Natural killer cell (primary cell): ENCODE measurements around the gene CIAO3. TPM values are rescaled to one million over a fixed set of nuclear protein-coding genes. Genes with fewer than 3 reads are reported as not detected.

Experiments used
- ATAC-seq, 3 donors: fragments of 150-1000 bp in 2 of 3; fragments of 200-7000 bp in 1 of 3; cut with Tn5 transposase; 1 replicate in 1 of 3; 2 replicates in 2 of 3; pipeline ENCODE4 v1.10.0; 2021; ENCODE audit warnings: mild to moderate bottlenecking in 2 of 3, moderate library complexity in 2 of 3
- DNase-seq, 2 donors: peaks; one replicate each; pipeline versions ENCODE4 v3.0.0 to v3.0.0-alpha.2; 2013 to 2021; ENCODE audit warnings: mixed read lengths in 1 of 2
- H3K27ac ChIP-seq: one replicate; pipeline ENCODE4 v1.5.1; 2013; ENCODE audit warnings: mild to moderate bottlenecking, low read length
- H3K27me3 ChIP-seq: one replicate; pipeline ENCODE4 v1.6.1; 2013; ENCODE audit warnings: low read length; ENCODE audit not compliant: control insufficient read depth, insufficient read depth
- H3K36me3 ChIP-seq: one replicate; pipeline ENCODE4 v1.6.1; 2013; ENCODE audit warnings: low read length; ENCODE audit not compliant: control insufficient read depth, insufficient read depth
- H3K4me1 ChIP-seq: one replicate; pipeline ENCODE4 v1.6.1; 2013; ENCODE audit warnings: low read length; ENCODE audit not compliant: control insufficient read depth, insufficient read depth
- H3K4me3 ChIP-seq: one replicate; pipeline ENCODE4 v1.5.1; 2013; ENCODE audit warnings: low read length
- H3K9me3 ChIP-seq: one replicate; pipeline ENCODE4 v1.6.1; 2013; ENCODE audit warnings: low read length; ENCODE audit not compliant: control insufficient read depth, insufficient read depth
- H3K27ac Mint-ChIP-seq, 2 donors: one replicate each; pipeline ENCODE4 v1.8.0; 2022; ENCODE audit warnings: mild to moderate bottlenecking in 2 of 2, mixed read lengths in 2 of 2, moderate library complexity in 1 of 2
- H3K27me3 Mint-ChIP-seq, 2 donors: one replicate each; pipeline ENCODE4 v1.8.0; 2022; ENCODE audit warnings: low read depth in 2 of 2, mixed read lengths in 2 of 2
- H3K36me3 Mint-ChIP-seq: one replicate; pipeline ENCODE4 v1.8.0; 2022; ENCODE audit warnings: mixed read lengths
- H3K4me1 Mint-ChIP-seq, 2 donors: one replicate each; pipeline ENCODE4 v1.8.0; 2022; ENCODE audit warnings: mixed read lengths in 2 of 2
- H3K4me3 Mint-ChIP-seq: one replicate; pipeline ENCODE4 v1.8.0; 2022; ENCODE audit warnings: mild to moderate bottlenecking, moderate library complexity, mixed read lengths
- H3K9me3 Mint-ChIP-seq, 2 donors: one replicate each; pipeline ENCODE4 v1.8.0; 2022; ENCODE audit warnings: mixed read lengths in 2 of 2
- WGBS: methylation state at CpG from one replicate; pipeline ENCODE4 v1.1.7; 2013; ENCODE audit warnings: missing lambda C conversion rate; ENCODE audit not compliant: insufficient coverage; 5-methylcytosine and 5-hydroxymethylcytosine counted together
- intact Hi-C: fragments of 100-400 bp; cut with micrococcal nuclease; formaldehyde crosslinking; loops from one replicate; pipeline ENCODE4 v1.14.2; 2022
- total RNA-seq, 4 donors: library from RNA; stranded (reverse); fragments of 120-200 nt in 1 of 4; gene quantifications; one replicate each; pipeline versions ENCODE4 v1.2.3 to v1.2.4, GENCODE V29; 2013 to 2022
- TF ChIP-seq, protein P1 (sequence below): fragments of 200-600 bp; IDR thresholded peaks from one replicate; pipeline ENCODE4 v1.8.0; 2022; ENCODE audit warnings: antibody characterized with exemption

The CIAO3 gene
- total RNA-seq, 3 donors from 2014 or later (not counting 1 experiment from before 2014, with no cell fraction given): 36.9 to 39.8 (median 37.5) TPM

DNA sequence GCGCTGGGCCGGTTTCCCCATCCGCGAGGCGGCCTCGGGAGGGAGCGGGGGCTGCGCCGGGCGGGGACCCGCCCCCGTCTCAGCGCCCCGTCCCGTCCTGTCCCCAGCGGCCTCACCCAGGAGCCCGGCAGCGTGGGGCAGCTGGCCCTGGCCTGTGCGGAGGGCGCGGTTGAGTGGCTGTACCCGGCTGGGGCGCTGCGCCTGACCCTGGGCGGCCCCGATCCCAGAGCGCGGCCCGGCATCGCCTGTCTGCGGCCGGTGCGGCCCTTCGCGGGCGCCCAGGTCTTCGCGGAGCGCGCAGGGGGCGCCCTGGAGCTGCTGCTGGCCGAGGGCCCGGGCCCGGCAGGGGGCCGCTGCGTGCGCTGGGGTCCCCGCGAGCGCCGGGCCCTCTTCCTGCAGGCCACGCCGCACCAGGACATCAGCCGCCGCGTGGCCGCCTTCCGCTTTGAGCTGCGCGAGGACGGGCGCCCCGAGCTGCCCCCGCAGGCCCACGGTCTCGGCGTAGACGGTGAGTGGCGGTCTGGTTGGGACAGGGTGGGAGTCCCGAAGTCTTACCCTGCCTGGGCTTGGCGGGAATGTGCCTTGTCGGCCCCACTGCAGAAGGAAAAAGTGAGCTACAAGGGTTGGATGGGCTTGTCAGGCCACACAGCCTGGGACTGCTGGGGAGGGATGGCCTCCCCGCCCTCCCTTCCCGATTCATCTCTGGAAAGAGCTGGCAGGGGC, 25.2 kb downstream of the CIAO3 start:
- WGBS: 3% methylated on average over 74 of the region's 74 CpGs
- H3K9me3 ChIP-seq: no peaks in the 10 kb centered on the region
- no peaks in the 10 kb centered on the region for H3K9me3 Mint-ChIP-seq
- intact Hi-C loops: loop anchor here (2.0 to 10.0 kb wide), 2 partner anchors 25 to 339 kb away; partner anchors contain the start of gene CIAO3
- peaks cover 0 to 23% of the 10 kb centered on the region in 2 donors for H3K4me1 Mint-ChIP-seq
- TF ChIP-seq, protein P1, sequence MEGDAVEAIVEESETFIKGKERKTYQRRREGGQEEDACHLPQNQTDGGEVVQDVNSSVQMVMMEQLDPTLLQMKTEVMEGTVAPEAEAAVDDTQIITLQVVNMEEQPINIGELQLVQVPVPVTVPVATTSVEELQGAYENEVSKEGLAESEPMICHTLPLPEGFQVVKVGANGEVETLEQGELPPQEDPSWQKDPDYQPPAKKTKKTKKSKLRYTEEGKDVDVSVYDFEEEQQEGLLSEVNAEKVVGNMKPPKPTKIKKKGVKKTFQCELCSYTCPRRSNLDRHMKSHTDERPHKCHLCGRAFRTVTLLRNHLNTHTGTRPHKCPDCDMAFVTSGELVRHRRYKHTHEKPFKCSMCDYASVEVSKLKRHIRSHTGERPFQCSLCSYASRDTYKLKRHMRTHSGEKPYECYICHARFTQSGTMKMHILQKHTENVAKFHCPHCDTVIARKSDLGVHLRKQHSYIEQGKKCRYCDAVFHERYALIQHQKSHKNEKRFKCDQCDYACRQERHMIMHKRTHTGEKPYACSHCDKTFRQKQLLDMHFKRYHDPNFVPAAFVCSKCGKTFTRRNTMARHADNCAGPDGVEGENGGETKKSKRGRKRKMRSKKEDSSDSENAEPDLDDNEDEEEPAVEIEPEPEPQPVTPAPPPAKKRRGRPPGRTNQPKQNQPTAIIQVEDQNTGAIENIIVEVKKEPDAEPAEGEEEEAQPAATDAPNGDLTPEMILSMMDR: no peak
- peak; percentile 1 to 12 (median 5) for ATAC-seq
- no peak overlapping the region for H3K27ac ChIP-seq
- H3K36me3 ChIP-seq: no peaks in the 10 kb centered on the region
- H3K27me3 Mint-ChIP-seq: peaks cover 0 to 4% of the 10 kb centered on the region in 2 donors
- peak in 1 of 2 donors; percentile 47 for DNase-seq
- peak overlapping the region; percentile 72 for H3K4me3 Mint-ChIP-seq
- no peak overlapping the region for H3K27ac Mint-ChIP-seq
- H3K36me3 Mint-ChIP-seq: no peaks in the 10 kb centered on the region
- H3K27me3 ChIP-seq: peaks cover 12% of the 10 kb centered on the region
- H3K4me1 ChIP-seq: peaks cover 34% of the 10 kb centered on the region
- H3K4me3 ChIP-seq: no peak overlapping the region

GRCh38 chr16:714558-715476, 26.0 kb downstream of the CIAO3 start, which contains the start of gene METRN:
Gene METRN (plus strand): TSS chr16:715118. CDS start chr16:715290, 172 bp downstream.
- Histone ChIP-seq H3K36me3 (no peaks in the 10 kb centered on the region), H3K27ac (no peak within 1 kb of the TSS), H3K9me3 (no peaks in the 10 kb centered on the region), H3K4me3 (peak within 1 kb of the TSS; percentile 16), H3K4me1 (peaks cover 26% of the 10 kb centered on the region), H3K27me3 (peaks cover 15% of the 10 kb centered on the region)
- intact Hi-C loops: loop anchor here (2.0 to 10.0 kb wide), 2 partner anchors 26 to 340 kb away; partner anchors contain the start of gene CIAO3
- ATAC-seq (peak; percentile 92 to 94 (median 93)), DNase-seq (peak; percentile 92 to 93)
- no peaks in the 10 kb centered on the region for H3K36me3 Mint-ChIP-seq
- 5% methylated on average over 108 of the region's 108 CpGs for WGBS
- H3K4me3 Mint-ChIP-seq: peak within 1 kb of the TSS; percentile 72
- peaks cover 0 to 16% of the 10 kb centered on the region in 2 donors for H3K4me1 Mint-ChIP-seq
- H3K27me3 Mint-ChIP-seq: peaks cover 0 to 4% of the 10 kb centered on the region in 2 donors
- TF ChIP-seq, protein P1: no peak
- H3K27ac Mint-ChIP-seq: no peak within 1 kb of the TSS
- no peaks in the 10 kb centered on the region for H3K9me3 Mint-ChIP-seq

GRCh38 chr16:714079-714478, 26.7 kb downstream of the CIAO3 start:
- Histone ChIP-seq H3K27me3 (peaks cover 17% of the 10 kb centered on the region), H3K27ac (no peak overlapping the region), H3K4me1 (peaks cover 19% of the 10 kb centered on the region), H3K36me3 (no peaks in the 10 kb centered on the region), H3K9me3 (no peaks in the 10 kb centered on the region), H3K4me3 (no peak overlapping the region)
- WGBS: 66% methylated on average over 11 of the region's 11 CpGs
- ATAC-seq (no peak), DNase-seq (no peak)
- TF ChIP-seq, protein P1: no peak
- Mint-ChIP-seq H3K27me3 (peaks cover 0 to 4% of the 10 kb centered on the region in 2 donors), H3K9me3 (no peaks in the 10 kb centered on the region), H3K27ac (no peak overlapping the region), H3K4me1 (peaks cover 0 to 12% of the 10 kb centered on the region in 2 donors), H3K36me3 (no peaks in the 10 kb centered on the region), H3K4me3 (no peak overlapping the region)
- intact Hi-C loops: loop anchor here (2.0 to 10.0 kb wide), 2 partner anchors 27 to 341 kb away; partner anchors contain the start of gene CIAO3
